ENCODE measurements around the gene PLPP3.

GRCh38 chr1:56578138-56578962 lies 1.0 kb downstream of the PLPP3 start:
- no peak for TF ChIP-seq CTCF (IDR thresholded peaks at IDR 0.05)
- TF ChIP-seq POLR2A (IDR thresholded peaks at IDR 0.05; ENCODE audit: low read depth), result no peak
